Stimulated activated CD4-positive, alpha-beta T cell treated with anti-CD3 and anti-CD28 coated beads, TNF-alpha, amount 100 ng/mL, for 48 hours (primary cell): Measurements from ENCODE around the gene HHEX.

Experiments used
- DNase-seq, 3 donors: peaks; one replicate each; pipeline ENCODE4 v3.0.0-alpha.2; 2020; ENCODE audit warnings: low read depth in 3 of 3

Gene HHEX

DNA sequence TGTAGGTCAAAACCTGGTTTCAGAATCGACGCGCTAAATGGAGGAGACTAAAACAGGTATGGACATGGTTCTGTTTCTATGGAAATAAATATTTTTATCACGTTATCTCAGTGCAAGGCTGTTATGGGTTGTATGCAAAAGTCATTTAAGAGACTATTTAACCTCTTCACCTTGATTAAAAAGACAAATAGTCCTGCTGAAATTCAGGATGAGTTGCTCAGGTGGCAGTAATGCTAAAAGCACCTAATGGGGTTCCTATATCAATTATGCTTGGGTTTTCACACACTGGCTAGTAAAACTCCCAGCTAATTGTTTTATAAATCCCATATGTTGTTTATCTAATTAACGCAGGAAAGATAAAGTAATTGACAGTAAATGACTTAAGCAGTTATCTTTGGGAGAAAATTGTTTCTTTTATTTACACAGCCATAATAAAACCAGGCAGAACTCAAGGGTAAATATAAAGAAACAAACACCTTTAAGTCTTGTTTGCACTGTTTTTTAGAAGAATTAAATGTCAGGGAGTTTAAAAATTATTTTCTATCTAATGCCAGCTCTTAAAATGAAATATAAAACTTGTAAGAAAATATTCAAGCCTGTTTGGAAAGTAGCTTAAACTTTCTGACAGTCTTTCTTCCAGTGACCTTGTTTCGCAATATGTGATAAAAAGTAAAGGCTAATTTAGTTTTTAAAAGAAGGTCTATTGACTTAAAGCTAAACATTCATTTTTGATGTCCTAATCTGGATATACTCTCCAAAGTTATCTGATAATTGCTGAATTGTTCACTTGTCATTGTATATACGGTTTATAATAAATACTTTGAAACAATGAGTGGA, 3.2 kb downstream of the HHEX start:
- no peak for DNase-seq

DNA sequence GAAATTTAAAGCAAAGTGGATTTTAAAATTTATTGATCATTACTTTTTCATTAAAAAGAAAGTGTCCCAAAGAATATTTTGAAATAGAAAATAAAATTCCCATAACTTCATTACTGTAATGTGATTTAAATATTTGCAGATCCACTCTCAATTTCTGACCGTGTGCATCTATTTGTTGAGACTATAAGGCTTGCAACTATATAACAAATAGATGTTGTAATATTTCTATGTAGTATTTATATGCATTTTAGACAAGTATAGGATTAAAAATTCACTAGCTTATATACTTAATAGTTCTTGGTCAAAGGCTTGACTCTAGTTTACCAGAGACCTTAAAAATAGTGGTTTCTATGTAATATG, 3.8 kb downstream of the HHEX start:
- no peak for DNase-seq

DNA sequence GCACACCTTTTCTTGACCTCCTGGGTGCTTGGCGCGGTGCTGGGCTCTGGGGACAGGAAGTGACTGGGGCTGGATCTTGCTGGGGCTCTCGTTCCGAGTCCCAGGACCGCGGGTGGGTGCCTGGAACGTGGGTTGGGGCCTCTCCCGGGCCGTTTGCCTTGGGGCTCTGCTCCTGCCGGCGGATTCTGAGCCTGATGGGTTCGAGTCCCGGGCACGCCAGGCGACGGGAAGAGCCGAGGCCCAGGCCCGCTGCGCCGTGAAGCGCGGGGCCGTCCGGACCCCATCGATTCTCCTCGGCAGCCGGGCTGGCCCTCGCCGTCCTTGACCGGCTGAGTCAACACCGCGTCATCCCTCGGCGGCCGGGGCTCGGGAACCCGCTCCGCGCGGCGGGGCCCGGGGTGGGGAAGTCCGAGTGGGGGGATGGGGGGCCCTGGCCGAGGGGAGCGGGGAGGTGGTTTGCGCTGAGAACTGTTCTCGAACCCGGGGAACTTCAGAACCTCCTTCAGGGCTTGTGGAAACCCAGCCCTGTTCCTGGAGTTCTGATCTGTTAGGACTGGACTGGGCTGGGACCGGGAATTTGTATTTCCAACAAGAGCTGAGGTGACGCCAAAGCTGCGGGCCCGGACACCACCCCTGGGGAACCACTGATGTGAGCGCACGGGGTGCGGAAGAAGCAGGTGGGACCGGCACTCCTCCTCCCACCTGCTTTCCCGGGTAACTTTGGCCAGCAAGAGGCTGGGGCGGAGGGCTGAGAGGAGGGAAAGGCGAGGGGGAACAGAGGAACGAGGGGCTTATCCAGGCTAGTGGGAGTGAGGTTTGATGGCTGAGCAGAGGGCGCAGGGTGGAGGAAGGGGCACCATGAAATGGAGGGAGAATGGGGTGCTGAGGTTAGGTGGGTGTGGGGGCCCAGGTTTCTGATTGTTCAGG, 6.2 kb downstream of the HHEX start:
- no peak for DNase-seq

DNA sequence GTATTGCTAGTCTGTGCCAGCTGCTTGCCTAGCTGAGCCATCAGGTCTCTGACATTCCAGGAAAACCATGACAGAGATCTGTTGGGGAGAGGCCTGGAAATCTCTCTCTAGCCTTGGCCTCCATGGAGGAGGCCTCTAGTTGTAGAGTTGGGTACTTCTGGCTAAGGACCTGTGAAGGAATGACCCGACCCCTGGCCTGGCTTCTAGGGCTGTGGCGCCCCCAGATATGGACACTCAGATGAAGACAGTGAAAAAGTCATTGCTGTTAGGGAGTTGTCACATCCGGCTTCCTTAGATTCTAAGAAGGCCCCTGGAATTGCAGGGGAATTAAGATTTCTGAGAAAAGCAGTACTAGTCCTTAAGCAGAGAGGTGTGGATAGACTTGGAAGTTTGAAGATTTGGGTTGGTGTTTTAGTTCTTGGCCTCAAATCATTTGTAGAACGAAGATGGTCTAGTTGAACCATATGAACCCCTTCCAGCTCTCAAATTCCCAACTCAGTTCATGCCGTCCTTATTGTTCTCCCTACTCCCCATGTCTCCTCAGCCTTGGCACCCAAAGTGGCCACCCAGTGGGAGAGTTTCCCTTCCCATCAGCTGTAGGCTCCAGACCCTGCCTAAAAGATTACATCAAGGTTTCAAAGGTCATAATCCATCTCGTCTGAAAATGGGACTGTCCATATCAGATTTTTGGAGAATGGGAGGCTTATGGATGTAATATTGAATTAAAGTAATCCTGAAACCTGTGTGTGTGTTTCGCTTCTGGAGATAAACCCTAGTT, 7.0 kb downstream of the HHEX start:
- no peak for DNase-seq

DNA sequence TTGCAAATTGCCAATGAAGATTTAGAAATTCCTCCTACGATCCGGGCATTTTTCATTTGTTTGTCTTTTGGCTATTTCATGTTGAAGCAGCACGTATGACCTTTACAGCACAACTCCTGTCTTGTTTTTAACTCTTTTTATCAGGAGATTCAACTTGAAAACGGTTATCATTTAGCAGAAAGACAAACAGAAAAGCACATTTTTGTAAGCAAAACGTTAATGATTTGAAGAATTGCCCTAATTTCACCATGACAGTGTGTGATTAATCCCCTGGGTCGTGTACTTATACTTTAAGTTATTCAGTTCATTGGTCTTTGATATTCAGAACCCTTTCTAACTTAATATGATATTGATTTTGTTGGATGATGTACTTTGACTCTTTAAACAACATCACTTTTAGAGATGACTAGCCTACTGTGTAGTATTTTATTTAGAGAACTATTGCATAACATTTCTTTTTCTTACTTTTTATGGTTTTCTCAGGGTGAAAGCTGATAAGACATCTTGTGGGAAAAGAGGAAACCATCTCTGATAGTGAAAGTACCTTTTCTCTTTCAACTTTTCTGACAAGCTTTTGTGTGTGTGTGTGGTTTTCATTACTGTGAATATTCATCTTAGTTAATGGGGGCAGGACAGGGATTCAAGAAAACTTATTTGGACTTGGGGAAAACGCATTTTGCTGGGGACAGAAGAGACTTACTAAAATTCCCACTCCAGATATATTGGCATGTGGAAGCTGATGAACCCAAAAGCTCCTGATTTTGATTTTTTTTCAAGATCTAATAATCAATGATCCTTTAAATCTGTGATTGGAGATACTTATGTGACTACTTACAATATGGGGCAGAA, 8.1 kb downstream of the HHEX start:
- DNase-seq, result no peak

DNA sequence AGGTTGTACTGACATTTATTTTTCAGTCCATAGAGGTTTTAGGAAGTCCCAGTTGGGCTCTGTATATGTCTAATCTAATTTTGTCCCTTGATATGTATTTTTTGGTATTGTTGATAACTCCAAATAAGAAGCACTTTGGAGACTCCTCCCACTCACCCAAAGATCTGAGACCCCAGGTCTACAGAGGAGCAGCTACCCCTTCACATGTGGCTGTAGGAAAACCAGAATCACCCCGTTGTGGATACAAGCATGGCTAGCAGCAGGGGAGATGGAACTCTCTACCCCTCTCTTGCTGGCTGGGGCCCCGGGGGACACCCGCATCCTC, 9.4 kb downstream of the HHEX start:
- DNase-seq, result no peak

DNA sequence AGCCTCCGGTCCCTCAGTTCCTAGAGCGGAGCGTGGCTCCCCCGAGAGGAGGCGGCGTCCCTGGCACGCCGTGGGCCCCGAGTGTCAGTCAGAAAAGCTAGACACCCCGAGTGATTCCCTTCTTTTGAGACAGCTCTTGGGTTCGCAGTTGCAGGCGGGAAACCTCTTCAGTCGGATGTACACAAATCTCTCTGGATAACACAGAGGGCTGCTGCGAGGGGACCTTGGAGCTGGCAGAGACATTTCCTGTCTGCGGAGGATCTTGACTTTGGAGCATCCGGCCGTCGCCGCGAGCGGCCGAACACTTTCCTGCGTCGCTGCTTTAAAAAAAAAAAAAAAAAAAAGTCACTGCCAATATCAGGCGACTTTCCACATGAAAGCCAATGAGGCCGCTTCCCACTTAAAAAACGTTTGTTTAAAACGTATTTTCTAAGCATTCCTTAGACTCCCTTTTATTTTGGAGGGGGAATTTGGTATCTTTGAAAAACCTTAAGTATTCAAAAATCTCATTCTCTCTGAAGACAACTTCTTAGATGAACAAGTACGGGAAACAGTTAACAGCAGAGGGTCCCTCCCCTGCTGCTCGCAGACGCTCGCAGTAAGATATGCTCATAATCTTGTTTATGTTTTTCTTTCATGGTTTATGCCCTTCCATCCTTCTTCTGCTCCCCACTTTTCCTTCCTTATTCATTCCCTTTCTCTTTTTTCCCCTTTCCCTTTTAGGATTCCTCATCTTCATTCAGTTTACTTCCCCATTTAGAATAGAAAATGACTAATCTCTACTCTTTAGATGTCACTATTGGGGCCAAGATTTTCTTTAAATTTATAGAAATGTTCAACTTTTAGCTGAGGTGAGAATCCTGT, 10.0 kb downstream of the HHEX start:
- DNase-seq, result no peak

DNA sequence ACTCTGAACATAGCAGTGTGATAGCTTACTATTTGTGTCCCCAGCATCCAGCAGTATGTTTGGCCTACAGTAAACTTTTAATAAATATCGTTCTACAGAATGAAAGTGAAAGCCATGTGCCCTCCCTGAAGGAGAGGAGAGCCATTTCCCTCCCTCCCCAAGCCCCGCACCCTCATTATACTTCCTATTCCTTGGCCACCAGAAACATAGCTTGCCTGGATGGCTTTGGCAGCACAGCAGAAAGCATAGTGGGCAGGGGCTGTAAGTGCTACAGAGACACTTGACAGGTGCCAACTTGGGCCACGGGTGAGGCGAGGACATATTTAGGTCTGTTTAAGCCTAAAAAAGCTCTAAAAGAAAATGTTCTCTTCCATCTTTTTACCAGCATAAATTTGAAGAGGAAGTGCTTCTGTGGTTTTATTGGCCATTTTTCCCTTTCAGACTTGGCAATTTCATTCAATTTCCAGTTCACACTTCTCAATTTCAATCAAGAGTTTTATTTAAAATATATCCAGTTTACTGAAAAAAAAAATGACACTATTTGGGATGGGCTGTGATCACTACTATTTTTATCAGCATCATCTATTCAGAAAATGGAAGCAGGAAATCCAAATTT, 12.7 kb downstream of the HHEX start:
- no peak for DNase-seq

DNA sequence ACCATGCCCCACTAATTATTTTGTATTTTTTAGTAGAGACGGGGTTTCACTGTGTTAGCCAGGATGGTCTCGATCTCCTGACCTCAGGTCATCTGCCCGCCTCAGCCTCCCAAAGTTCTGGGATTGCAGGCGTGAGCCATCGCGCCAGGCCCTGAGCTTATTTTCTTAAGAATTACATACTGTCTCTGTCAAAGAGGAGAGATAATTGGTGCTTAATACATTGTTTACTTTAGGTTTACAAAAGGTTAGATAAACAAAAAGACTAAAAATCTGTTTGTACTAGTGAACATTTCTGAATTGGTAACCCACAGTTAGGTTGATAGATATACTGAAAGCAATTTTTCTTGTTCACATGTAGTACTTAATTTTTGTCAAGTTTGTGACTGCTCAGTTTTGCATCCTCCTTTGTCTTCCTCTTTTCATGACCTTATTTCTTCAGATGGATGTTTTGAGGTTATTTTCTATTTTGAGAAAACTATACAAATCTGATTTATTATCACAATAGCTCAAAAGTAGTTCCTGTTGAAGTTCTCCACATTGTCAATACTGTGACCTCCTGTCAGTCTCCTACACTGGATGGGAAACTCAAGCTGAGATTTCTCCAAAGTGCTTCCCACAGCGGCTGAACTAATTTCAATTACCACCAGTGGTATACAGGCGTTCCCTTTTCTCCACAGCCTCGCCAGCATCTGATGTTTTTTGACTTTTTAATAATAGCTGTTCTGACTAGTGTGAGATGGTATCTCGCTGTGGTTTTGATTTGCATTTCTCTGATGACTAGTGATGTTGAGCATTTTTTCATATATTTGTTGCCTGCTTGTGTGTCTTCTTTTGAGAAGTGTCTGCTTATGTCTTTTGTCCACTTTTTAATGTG, 22.5 kb downstream of the HHEX start:
- DNase-seq, result no peak

DNA sequence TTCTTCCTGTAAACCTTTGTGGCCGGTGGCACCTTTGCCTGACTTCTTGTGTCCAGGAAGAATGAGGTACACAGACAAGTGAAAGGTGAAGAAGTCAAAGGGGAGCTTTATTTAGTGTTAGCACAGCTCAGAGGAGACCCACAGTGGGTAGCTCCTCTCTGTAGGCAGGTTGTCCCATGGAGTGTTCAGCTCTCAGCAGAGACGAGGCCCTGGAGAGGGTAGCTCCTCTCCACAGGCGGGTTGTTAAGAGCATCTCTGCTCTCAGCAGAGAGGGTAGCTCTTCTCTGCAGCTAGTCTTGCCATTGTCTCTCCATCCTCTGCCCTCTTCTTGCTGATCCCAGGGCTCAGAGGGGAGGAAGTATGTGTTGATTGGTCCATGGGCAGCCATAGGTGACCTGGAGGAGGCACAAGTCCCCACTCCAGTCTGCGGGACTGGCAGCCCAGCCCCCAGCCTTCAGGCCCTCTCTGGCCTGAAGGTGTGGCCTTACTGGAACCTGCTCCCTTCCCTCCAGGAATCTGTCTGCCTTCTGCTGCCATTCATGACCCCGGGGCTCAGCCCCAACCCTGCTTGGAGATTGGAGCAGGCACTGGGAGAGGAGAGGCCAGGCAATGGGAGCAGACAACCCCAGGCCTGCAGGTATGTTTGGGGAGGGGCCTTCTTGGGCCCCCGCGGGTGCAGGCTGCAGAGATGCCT, 24.5 kb downstream of the HHEX start:
- no peak for DNase-seq

DNA sequence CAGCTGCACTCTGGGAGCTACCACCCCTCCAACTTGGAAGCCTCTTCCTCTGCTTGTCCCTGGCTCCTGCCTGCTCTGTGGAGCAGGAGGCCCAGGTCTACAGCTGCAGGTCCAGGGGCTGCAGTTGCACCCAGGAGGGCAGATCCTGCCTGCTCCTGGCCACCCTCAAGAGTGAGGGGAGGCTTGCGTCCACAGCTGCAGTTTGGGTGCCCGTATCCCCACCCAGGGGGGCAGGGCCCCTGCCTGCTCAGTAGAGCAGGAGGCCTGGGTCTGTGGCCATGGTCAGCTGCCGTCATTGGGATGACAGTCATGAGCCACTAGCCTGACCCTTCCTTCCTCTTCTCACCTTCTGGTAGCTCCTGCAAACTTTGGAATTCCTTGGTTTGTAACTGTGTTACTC, 25.1 kb downstream of the HHEX start:
- DNase-seq, result no peak

DNA sequence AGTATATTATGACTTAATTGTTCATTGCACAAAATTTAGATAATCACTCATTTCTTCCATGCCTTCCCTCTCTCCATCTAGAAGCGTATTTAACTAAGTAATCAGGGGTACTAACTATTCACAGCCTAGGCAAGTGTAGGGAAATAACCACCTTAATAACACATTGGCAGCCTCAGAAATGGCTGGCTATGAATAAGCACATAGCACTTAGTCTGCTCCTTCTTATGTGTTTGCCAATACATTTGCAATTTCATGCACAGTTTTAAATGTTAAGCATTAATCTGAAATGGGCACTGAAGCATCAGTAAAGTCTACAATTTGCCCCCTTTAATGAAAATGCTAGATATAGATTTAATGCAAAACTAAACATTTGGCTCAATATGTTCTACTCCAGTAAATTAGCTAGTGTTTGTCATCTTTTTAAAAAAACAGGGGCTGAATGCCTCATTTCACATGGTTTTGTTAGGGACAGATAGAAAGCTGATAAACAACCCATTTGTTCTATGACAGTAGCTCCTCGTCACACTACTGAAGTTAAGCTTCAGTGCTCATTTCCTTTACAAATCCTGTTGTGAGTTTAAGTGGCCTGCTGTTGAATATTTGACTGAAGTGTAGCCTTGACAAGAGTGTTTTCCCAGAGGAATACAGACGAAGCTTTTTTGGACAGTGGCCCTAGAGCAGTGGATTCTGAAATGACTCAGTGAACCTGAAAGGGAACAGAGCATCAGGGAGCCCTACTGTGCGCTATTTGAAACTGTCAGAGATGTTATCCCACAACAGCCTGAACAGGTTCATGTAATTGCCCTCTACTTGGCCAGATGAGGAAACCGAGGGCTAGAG, 30.5 kb downstream of the HHEX start:
- no peak for DNase-seq

DNA sequence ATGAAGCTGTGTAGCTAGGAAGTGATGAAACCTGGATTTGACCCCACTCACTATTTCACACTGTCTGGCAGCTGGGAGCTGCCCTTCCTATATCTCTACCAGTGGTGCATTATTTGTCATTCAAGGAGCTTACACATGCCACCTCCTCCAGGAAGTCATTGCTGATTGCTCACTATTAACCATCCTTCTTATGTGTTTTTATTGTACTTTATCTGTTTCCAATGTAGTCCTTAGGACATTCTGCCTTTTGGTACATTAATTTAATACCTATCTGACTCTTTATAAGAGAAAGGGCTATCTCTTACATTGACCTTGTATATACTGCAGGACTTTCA, 31.0 kb downstream of the HHEX start:
- DNase-seq, result no peak

DNA sequence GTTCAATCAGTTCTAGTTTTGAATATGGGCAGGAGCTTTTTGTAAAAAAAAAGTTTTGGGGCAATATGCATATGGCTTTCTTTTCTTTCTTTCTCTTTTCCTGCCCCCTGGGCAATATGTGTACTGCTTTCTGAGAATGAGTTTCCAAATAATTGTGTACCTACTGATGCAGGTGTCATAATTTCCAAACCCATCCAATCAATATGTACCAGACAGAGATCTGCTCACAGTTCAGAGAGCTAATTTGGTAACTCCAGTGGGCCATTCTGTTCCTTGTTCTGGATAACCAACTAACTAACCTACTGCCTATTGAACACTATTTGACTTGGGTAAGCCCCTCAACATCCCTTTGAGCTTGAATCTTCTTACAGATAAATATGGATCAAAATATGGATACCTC, 32.6 kb downstream of the HHEX start:
- DNase-seq, result no peak

DNA sequence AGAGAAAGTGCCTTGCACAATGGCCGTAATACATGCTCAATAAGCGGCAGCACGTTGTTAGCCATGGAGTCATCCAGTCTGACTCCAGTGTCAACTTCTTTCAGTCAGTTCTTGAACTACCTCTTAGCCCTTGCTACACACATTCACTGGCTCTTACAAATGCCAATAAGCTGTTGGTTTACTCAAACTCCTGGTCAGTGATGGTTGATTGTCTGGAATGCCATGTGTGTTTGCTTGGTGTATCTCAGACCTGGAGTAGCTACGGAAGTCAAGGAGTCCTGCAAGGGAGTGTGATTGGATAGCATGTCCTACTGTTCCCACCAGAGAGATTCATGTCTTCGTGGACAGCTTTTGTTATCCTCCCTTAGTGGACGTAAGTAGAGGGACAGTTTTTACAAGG, 37.4 kb downstream of the HHEX start:
- no peak for DNase-seq

DNA sequence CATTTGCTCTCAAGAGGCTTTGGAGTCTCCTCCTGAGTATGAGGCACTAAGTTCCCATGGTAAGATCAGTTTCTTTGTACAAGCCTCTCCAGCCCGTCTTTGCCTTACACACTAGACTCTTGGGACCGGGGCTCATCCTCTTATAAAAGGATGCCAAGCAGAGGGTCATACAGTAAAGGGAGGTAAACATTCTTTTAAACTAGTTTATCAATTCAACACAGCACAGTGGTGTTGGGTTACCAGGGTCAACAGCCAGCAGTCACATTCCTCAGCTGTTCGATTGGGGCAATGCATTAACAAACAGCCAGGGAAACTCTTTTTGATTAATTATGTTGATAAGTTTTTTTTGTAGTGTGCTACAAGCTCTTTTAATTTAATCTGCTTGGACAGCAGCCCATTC, 37.8 kb downstream of the HHEX start:
- DNase-seq, result no peak

DNA sequence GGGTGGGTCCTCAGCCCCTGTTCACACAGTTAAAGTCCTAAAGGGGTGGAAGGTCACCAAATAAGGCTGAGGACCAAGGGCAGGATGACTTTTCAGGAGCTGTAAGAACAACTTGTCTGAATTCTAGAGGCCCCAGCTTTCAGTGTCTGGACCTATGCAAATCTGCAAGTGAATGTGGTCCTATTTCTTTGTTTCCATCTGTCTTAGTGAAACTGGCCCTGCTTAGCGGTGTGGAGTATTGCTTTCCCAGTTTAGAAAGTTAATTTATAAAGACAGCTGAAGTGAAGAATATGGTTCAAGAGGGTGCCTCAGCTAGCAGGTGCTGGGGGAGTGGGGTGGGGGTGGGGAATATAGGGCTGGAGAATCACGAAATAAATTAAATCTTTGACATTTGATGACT, 40.1 kb downstream of the HHEX start:
- DNase-seq, result no peak

DNA sequence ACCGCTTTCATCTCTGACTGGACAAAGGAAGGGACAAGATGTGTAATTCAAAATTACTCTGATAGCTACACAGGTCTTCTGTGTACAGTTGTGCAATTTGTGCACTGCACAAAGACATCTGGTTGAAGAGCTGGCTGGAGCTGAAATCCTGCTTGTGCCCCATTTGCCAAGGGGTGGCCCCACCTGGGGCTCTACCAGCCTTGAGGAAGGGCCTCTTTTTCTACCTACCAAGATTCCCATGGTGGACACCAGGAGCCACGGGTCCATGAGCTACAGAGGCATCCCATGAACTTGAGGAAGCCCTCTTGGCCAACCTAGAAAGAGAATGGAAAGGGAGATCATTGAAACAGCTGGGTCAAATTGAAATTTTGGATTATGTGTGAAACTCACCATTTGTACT, 43.2 kb downstream of the HHEX start:
- DNase-seq, result no peak
